Measurements from ENCODE around the gene TNIP1. TPM values are rescaled to one million over a fixed set of nuclear protein-coding genes. Genes with fewer than 3 reads are reported as not detected.

The TNIP1 gene
- total RNA-seq, 1 donor from 2014 or later, result 63.6 TPM

- TF ChIP-seq, protein P1, sequence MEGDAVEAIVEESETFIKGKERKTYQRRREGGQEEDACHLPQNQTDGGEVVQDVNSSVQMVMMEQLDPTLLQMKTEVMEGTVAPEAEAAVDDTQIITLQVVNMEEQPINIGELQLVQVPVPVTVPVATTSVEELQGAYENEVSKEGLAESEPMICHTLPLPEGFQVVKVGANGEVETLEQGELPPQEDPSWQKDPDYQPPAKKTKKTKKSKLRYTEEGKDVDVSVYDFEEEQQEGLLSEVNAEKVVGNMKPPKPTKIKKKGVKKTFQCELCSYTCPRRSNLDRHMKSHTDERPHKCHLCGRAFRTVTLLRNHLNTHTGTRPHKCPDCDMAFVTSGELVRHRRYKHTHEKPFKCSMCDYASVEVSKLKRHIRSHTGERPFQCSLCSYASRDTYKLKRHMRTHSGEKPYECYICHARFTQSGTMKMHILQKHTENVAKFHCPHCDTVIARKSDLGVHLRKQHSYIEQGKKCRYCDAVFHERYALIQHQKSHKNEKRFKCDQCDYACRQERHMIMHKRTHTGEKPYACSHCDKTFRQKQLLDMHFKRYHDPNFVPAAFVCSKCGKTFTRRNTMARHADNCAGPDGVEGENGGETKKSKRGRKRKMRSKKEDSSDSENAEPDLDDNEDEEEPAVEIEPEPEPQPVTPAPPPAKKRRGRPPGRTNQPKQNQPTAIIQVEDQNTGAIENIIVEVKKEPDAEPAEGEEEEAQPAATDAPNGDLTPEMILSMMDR (conservative IDR thresholded peaks at IDR 0.05), result no peak
- no peaks in the 10 kb centered on the region for H3K9me3 Mint-ChIP-seq
- H3K27me3 Mint-ChIP-seq, result no peaks in the 10 kb centered on the region
- peak overlapping the region; percentile 79 for H3K4me3 Mint-ChIP-seq
- H3K4me1 Mint-ChIP-seq (ENCODE audit: unreplicated experiment), result peaks cover 32% of the 10 kb centered on the region
- peaks cover 4% of the 10 kb centered on the region for H3K36me3 Mint-ChIP-seq
- peak overlapping the region; percentile 98 for H3K27ac Mint-ChIP-seq
- DNase-seq (ENCODE audit: extremely low spot score, unreplicated experiment), result no peak
Measured at GRCh38 chr5:151083081-151083676, 2.3 kb upstream of the TNIP1 start.

- DNase-seq (ENCODE audit: extremely low spot score, unreplicated experiment), result no peak
- Mint-ChIP-seq H3K4me3 (peak overlapping the region; percentile 79), H3K4me1 (ENCODE audit: unreplicated experiment) (peaks cover 36% of the 10 kb centered on the region), H3K27me3 (no peaks in the 10 kb centered on the region), H3K9me3 (no peaks in the 10 kb centered on the region), H3K27ac (peak overlapping the region; percentile 98), H3K36me3 (peaks cover 4% of the 10 kb centered on the region)
- TF ChIP-seq, protein P1 (conservative IDR thresholded peaks at IDR 0.05), result peak; percentile 64
Measured at GRCh38 chr5:151082282-151082902, 1.6 kb upstream of the TNIP1 start.

GRCh38 chr5:151081431-151082281 lies 822 bp upstream of the TNIP1 start:
- Mint-ChIP-seq H3K27me3 (no peaks in the 10 kb centered on the region), H3K4me1 (ENCODE audit: unreplicated experiment) (peaks cover 42% of the 10 kb centered on the region), H3K27ac (peak overlapping the region; percentile 98), H3K4me3 (peak overlapping the region; percentile 92), H3K9me3 (no peaks in the 10 kb centered on the region), H3K36me3 (peaks cover 4% of the 10 kb centered on the region)
- no peak for DNase-seq (ENCODE audit: extremely low spot score, unreplicated experiment)
- TF ChIP-seq, protein P1 (conservative IDR thresholded peaks at IDR 0.05), result no peak

DNA sequence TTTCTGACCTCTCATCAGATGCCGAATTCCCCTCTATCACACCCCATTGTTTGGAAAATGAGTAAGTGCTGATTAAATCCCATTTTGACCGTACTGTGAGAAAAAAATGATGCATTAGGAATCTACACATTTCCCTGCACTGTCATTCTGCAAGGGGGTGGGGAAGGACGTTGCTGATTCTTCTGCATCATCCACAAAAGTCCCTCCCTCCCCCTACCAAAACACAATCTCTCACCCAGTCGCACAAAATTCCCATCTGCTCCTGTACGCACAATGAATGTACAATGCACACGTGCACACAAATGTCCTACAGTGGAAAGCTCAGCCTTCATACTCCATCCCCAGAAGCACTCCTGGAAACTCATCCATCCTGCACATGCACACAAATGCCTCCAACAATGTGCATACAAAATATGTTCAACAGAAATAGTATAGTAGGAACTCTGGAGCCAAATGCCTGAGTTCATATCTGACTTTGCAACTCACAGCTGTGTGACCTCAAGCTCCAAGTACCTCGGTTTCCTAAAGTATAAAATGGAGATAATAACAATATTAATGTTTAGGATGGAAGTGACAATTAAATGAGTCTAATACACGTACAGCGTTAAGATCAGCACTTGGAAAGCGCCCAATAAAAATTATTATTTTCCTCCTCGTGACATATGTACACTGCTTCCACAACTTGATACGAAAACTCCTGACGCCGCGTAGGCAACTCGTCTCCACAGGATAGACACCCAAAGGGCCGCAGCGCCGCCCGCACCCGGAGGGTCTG lies 809 bp downstream of the TNIP1 start:
- no peak for DNase-seq (ENCODE audit: extremely low spot score, unreplicated experiment)
- Mint-ChIP-seq H3K27me3 (no peaks in the 10 kb centered on the region), H3K4me3 (peak overlapping the region; percentile 90), H3K9me3 (no peaks in the 10 kb centered on the region), H3K36me3 (peaks cover 4% of the 10 kb centered on the region), H3K27ac (peak overlapping the region; percentile 87), H3K4me1 (ENCODE audit: unreplicated experiment) (peaks cover 45% of the 10 kb centered on the region)
- TF ChIP-seq, protein P1 (conservative IDR thresholded peaks at IDR 0.05), result no peak

Data from type B pancreatic cell (in vitro differentiated cells).